Measurements from ENCODE around the gene NRXN3.

The NRXN3 gene

DNA sequence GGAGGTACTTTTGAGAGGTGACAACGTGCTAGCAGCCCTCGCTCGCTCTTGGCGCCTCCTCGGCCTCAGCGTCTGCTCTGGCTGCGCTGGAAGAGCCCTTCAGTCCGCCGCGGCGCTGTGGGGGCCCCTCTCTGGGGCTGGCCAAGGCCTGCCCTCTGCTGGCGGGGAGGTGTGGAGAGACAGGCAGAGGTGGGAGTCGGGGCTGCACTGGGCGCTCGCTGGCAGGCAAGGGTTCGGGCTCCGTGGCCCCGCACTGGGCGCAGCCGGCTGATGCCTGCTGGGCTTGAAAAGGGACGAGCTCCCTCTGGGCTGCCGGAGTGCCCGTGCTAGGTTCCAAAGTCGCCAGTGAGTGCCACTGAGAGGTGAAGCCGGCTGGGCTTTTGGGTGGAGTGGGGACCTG, 1461.1 kb downstream of the NRXN3 start:
- in situ Hi-C loops (cut with MboI; ENCODE audit: low pct_unique_long_range_greater_than_20kb, low sequenced_read_pairs, unreplicated experiment), result no loop called here

DNA sequence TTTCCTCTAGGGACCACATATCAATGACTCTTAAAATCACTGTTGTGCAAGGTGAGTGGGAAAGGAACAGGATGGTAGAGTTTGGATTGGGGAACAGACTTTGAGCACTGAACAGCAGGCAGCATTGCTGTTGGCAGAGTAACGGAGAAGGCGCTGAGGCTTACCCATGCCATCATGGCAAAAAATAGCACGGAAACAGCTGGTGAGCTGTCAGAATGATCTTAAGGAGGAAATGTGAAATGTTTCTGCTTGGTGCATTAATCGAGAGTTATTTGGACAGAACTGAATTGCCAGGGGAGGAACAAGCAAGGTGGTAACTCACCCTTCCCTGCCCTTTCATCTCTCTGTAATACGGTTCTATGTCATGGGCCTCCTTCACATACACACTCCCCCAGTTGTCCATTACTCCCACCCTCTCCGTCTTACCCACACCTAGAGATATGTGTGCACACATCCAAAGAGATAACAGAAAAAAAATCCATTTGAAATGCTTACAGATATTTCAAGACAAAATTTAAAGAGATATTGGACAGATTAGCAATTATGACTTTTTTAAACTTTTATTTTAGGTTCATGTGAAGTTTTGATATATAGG, 1468.6 kb downstream of the NRXN3 start:
- TF ChIP-seq, protein P1, sequence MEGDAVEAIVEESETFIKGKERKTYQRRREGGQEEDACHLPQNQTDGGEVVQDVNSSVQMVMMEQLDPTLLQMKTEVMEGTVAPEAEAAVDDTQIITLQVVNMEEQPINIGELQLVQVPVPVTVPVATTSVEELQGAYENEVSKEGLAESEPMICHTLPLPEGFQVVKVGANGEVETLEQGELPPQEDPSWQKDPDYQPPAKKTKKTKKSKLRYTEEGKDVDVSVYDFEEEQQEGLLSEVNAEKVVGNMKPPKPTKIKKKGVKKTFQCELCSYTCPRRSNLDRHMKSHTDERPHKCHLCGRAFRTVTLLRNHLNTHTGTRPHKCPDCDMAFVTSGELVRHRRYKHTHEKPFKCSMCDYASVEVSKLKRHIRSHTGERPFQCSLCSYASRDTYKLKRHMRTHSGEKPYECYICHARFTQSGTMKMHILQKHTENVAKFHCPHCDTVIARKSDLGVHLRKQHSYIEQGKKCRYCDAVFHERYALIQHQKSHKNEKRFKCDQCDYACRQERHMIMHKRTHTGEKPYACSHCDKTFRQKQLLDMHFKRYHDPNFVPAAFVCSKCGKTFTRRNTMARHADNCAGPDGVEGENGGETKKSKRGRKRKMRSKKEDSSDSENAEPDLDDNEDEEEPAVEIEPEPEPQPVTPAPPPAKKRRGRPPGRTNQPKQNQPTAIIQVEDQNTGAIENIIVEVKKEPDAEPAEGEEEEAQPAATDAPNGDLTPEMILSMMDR (IDR thresholded peaks at IDR 0.05; ENCODE audit: extremely low read depth, insufficient read depth, missing control alignments), result no peak
- DNase-seq (ENCODE audit: low spot score), result no peak
- in situ Hi-C loops (cut with MboI; ENCODE audit: low pct_unique_long_range_greater_than_20kb, low sequenced_read_pairs, unreplicated experiment), result no loop called here

More for the DNA sequence above, 1461.1 kb downstream of the NRXN3 start:
- TF ChIP-seq, protein P1 (IDR thresholded peaks at IDR 0.05; ENCODE audit: extremely low read depth, insufficient read depth, missing control alignments), result no peak
- no peak for DNase-seq (ENCODE audit: low spot score)

DNA sequence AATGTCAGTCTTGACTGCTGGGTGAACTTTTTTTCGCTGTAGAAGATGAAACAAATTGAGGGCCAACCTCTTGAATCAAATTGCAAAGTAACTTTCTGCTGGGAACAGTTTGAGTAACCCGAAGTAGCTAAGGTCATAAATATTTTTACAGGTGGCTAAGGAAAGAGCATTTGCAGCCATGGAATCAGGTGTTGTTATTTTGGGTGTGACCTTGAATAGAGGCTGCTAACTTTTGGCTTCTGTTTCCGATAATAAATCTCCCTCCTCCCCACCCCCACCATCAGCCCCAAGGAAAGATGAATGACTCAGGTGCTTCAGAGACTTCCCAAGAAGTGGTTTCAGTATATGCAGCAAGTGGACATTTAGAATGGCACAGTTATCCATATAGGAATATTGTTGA, 1469.4 kb downstream of the NRXN3 start:
- no peak for DNase-seq (ENCODE audit: low spot score)
- TF ChIP-seq, protein P1 (IDR thresholded peaks at IDR 0.05; ENCODE audit: extremely low read depth, insufficient read depth, missing control alignments), result no peak

DNA sequence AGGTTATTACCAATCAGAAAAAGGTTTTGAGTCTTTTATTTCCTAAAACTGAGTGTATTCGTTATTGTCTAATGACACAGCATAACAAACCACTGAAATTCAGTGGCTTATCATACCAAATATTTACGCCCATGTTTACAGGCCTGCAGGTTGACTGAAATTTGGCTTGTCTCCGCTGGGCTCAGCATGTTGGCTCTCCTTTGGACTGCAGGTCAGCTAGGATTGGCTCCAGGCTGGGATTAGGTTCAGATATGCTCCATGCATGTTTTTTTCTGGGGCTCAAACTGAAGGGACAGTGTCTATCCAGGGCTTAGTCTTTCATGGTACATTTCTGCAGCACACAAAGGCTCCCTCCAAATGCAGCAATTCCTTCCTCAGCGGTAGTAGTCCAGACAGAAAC, 1471.2 kb downstream of the NRXN3 start:
- TF ChIP-seq, protein P1 (IDR thresholded peaks at IDR 0.05; ENCODE audit: extremely low read depth, insufficient read depth, missing control alignments), result no peak
- DNase-seq (ENCODE audit: low spot score), result no peak
- in situ Hi-C loops (cut with MboI; ENCODE audit: low pct_unique_long_range_greater_than_20kb, low sequenced_read_pairs, unreplicated experiment), result no loop called here

More for the DNA sequence above, 1469.4 kb downstream of the NRXN3 start:
- in situ Hi-C loops (cut with MboI; ENCODE audit: low pct_unique_long_range_greater_than_20kb, low sequenced_read_pairs, unreplicated experiment), result no loop called here

DNA sequence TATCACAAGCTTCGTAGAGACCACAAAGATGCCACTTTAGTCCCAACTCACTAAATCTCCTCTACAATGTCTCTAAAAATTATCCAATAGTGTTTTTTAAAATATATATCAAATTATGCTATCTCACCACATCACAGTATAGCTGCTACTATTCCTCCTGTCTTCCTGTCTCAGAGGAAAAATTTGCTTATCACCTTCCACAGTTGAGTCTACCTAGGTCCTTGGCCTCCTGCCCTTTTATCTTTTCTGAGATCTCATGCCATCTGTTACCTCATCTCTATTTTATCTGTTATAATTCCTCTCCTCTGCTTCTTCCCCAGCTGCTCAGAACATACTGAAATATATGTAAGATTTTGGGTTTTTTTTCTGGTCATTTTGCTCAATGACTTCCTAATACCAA, 1473.0 kb downstream of the NRXN3 start:
- TF ChIP-seq, protein P1 (IDR thresholded peaks at IDR 0.05; ENCODE audit: extremely low read depth, insufficient read depth, missing control alignments), result no peak
- in situ Hi-C loops (cut with MboI; ENCODE audit: low pct_unique_long_range_greater_than_20kb, low sequenced_read_pairs, unreplicated experiment), result no loop called here
- no peak for DNase-seq (ENCODE audit: low spot score)

DNA sequence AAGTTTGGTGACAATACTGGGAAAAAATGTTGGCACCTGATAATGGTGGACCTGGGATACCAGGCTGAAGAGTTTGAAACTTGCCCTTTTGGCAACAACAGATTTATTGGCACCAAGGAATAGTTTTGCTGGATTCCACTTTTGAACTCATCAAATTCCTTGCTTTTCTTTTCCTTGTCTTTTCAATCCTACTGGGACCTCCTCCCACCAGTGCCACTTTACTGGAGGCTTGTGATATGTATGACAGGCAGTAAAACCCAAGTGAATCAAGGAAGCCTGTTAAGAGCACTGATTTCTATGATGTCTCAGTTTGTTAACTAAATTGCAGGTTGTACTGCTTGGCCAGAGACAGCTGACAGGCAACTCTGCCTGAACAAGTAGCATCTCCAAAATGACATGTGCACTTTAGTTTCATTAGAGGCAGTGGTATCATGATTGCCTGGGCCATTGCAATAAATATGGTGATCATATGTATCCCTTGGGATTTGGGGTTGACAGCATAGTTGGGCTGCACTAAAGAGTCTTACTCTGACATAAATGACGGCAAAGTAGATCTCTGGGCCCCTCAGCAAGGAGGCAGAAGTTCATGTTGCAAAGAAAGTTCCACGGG, 1475.7 kb downstream of the NRXN3 start:
- no peak for DNase-seq (ENCODE audit: low spot score)
- TF ChIP-seq, protein P1 (IDR thresholded peaks at IDR 0.05; ENCODE audit: extremely low read depth, insufficient read depth, missing control alignments), result no peak
- in situ Hi-C loops (cut with MboI; ENCODE audit: low pct_unique_long_range_greater_than_20kb, low sequenced_read_pairs, unreplicated experiment), result no loop called here
